HUES64 (cell line): ENCODE measurements around the gene GRID1.

Source experiments
- H3K27ac ChIP-seq: 2 replicates; pipeline ENCODE4 v1.7.0; 2013; ENCODE audit warnings: low read depth, low read length, inconsistent platforms
- H3K27me3 ChIP-seq: 2 replicates; pipeline ENCODE4 v1.6.1; 2013; ENCODE audit warnings: mild to moderate bottlenecking, low read length; ENCODE audit not compliant: insufficient read depth
- H3K36me3 ChIP-seq: 2 replicates; pipeline ENCODE4 v1.6.1; 2013; ENCODE audit warnings: mild to moderate bottlenecking, low read length; ENCODE audit not compliant: insufficient read depth
- H3K4me1 ChIP-seq: 2 replicates; pipeline ENCODE4 v1.6.1; 2013; ENCODE audit warnings: mild to moderate bottlenecking, low read length, moderate library complexity; ENCODE audit not compliant: insufficient read depth
- H3K4me3 ChIP-seq: 2 replicates; pipeline ENCODE4 v1.5.1; 2013; ENCODE audit warnings: mild to moderate bottlenecking, low read length, moderate library complexity
- H3K9ac ChIP-seq: 2 replicates; pipeline ENCODE4 v1.6.1; 2013; ENCODE audit warnings: mild to moderate bottlenecking, low read depth, low read length
- H3K9me3 ChIP-seq: 2 replicates; pipeline ENCODE4 v1.6.1; 2013; ENCODE audit warnings: low read depth, low read length; ENCODE audit not compliant: insufficient read depth
- WGBS: fragments of 150-250, 120-280 bp; methylation state at CpG from one replicate; pipeline ENCODE4 v1.1.7; 2013; ENCODE audit warnings: missing lambda C conversion rate; 5-methylcytosine and 5-hydroxymethylcytosine counted together

GRID1 gene

GRCh38 chr10:85598646-85599045 lies 767.9 kb downstream of the GRID1 start:
- H3K9me3 ChIP-seq, result no peaks in the 10 kb centered on the region
- H3K27ac ChIP-seq, result no peak overlapping the region
- no peak overlapping the region for H3K4me3 ChIP-seq
- no peak overlapping the region for H3K9ac ChIP-seq
- no peaks in the 10 kb centered on the region for H3K4me1 ChIP-seq
- 89% methylated on average over 6 of the region's 6 CpGs for WGBS
- no peaks in the 10 kb centered on the region for H3K27me3 ChIP-seq
- no peaks in the 10 kb centered on the region for H3K36me3 ChIP-seq

- H3K9ac ChIP-seq, result no peak overlapping the region
- H3K9me3 ChIP-seq, result no peaks in the 10 kb centered on the region
- WGBS, result 78% methylated on average over 5 of the region's 5 CpGs
- no peaks in the 10 kb centered on the region for H3K36me3 ChIP-seq
- no peak overlapping the region for H3K27ac ChIP-seq
- no peaks in the 10 kb centered on the region for H3K4me1 ChIP-seq
- H3K27me3 ChIP-seq, result no peaks in the 10 kb centered on the region
- no peak overlapping the region for H3K4me3 ChIP-seq
Measured at GRCh38 chr10:85597006-85597405, 769.6 kb downstream of the GRID1 start.

GRCh38 chr10:85596389-85596788 lies 770.2 kb downstream of the GRID1 start:
- H3K9me3 ChIP-seq, result no peaks in the 10 kb centered on the region
- H3K4me3 ChIP-seq, result no peak overlapping the region
- no peaks in the 10 kb centered on the region for H3K36me3 ChIP-seq
- no peak overlapping the region for H3K27ac ChIP-seq
- WGBS, result 94% methylated on average over 2 of the region's 2 CpGs
- H3K9ac ChIP-seq, result no peak overlapping the region
- H3K27me3 ChIP-seq, result no peaks in the 10 kb centered on the region
- H3K4me1 ChIP-seq, result no peaks in the 10 kb centered on the region

- H3K9me3 ChIP-seq, result no peaks in the 10 kb centered on the region
- no peak overlapping the region for H3K27ac ChIP-seq
- H3K9ac ChIP-seq, result no peak overlapping the region
- WGBS, result 64% methylated on average over 3 of the region's 3 CpGs
- no peaks in the 10 kb centered on the region for H3K27me3 ChIP-seq
- no peaks in the 10 kb centered on the region for H3K36me3 ChIP-seq
- H3K4me1 ChIP-seq, result no peaks in the 10 kb centered on the region
- no peak overlapping the region for H3K4me3 ChIP-seq
Measured at GRCh38 chr10:85594239-85594638, 772.4 kb downstream of the GRID1 start.

GRCh38 chr10:85593226-85593772 lies 773.3 kb downstream of the GRID1 start:
- Histone ChIP-seq H3K4me3 (no peak overlapping the region), H3K36me3 (no peaks in the 10 kb centered on the region), H3K9me3 (no peaks in the 10 kb centered on the region), H3K27ac (no peak overlapping the region), H3K4me1 (no peaks in the 10 kb centered on the region), H3K27me3 (no peaks in the 10 kb centered on the region), H3K9ac (no peak overlapping the region)
- WGBS, result 86% methylated on average over 4 of the region's 4 CpGs

- Histone ChIP-seq H3K27me3 (no peaks in the 10 kb centered on the region), H3K9ac (no peak overlapping the region), H3K36me3 (no peaks in the 10 kb centered on the region), H3K4me1 (no peaks in the 10 kb centered on the region), H3K4me3 (no peak overlapping the region), H3K9me3 (peaks cover 6% of the 10 kb centered on the region; the same call in 1 of the 2 replicates), H3K27ac (no peak overlapping the region)
- WGBS, result 97% methylated on average over 3 of the region's 3 CpGs
Measured at GRCh38 chr10:85581371-85581770, 785.2 kb downstream of the GRID1 start.

GRCh38 chr10:85580585-85580984 lies 786.0 kb downstream of the GRID1 start:
- H3K4me1 ChIP-seq, result peaks cover 2% of the 10 kb centered on the region; the same call in 1 of the 2 replicates
- H3K9ac ChIP-seq, result no peak overlapping the region
- H3K36me3 ChIP-seq, result no peaks in the 10 kb centered on the region
- no peak overlapping the region for H3K27ac ChIP-seq
- 97% methylated on average over 2 of the region's 2 CpGs for WGBS
- peaks cover 6% of the 10 kb centered on the region; the same call in 1 of the 2 replicates for H3K9me3 ChIP-seq
- H3K27me3 ChIP-seq, result no peaks in the 10 kb centered on the region
- H3K4me3 ChIP-seq, result no peak overlapping the region

- Histone ChIP-seq H3K36me3 (no peaks in the 10 kb centered on the region), H3K4me1 (peaks cover 7% of the 10 kb centered on the region; the same call in 1 of the 2 replicates), H3K4me3 (no peak overlapping the region), H3K27ac (no peak overlapping the region), H3K9ac (no peak overlapping the region), H3K27me3 (no peaks in the 10 kb centered on the region), H3K9me3 (peaks cover 6% of the 10 kb centered on the region; the same call in 1 of the 2 replicates)
- WGBS, result 88% methylated on average over 2 of the region's 2 CpGs
Measured at GRCh38 chr10:85578860-85579259, 787.7 kb downstream of the GRID1 start.

GRCh38 chr10:85575441-85575840 lies 791.2 kb downstream of the GRID1 start:
- WGBS, result 89% methylated on average over 1 of the region's 1 CpG

GRCh38 chr10:85570871-85571270 lies 795.7 kb downstream of the GRID1 start:
- Histone ChIP-seq H3K27me3 (no peaks in the 10 kb centered on the region), H3K9ac (no peak overlapping the region), H3K4me1 (peaks cover 12% of the 10 kb centered on the region), H3K36me3 (no peaks in the 10 kb centered on the region), H3K4me3 (no peak overlapping the region), H3K9me3 (no peaks in the 10 kb centered on the region), H3K27ac (no peak overlapping the region)
- WGBS, result 97% methylated on average over 1 of the region's 1 CpG

More at GRCh38 chr10:85575441-85575840, 791.2 kb downstream of the GRID1 start:
- no peaks in the 10 kb centered on the region for H3K9me3 ChIP-seq
- H3K9ac ChIP-seq, result no peak overlapping the region
- H3K4me3 ChIP-seq, result no peak overlapping the region
- peaks cover 7% of the 10 kb centered on the region; the same call in 1 of the 2 replicates for H3K4me1 ChIP-seq
- H3K27ac ChIP-seq, result no peak overlapping the region
- no peaks in the 10 kb centered on the region for H3K27me3 ChIP-seq
- H3K36me3 ChIP-seq, result no peaks in the 10 kb centered on the region

- no peak overlapping the region for H3K4me3 ChIP-seq
- H3K9me3 ChIP-seq, result no peaks in the 10 kb centered on the region
- peaks cover 11% of the 10 kb centered on the region for H3K4me1 ChIP-seq
- H3K9ac ChIP-seq, result no peak overlapping the region
- H3K27ac ChIP-seq, result no peak overlapping the region
- no peaks in the 10 kb centered on the region for H3K36me3 ChIP-seq
- H3K27me3 ChIP-seq, result no peaks in the 10 kb centered on the region
- 64% methylated on average over 1 of the region's 1 CpG for WGBS
Measured at GRCh38 chr10:85565381-85565780, 801.2 kb downstream of the GRID1 start.

- WGBS, result 89% methylated on average over 5 of the region's 6 CpGs
- H3K4me3 ChIP-seq, result no peak overlapping the region
- H3K36me3 ChIP-seq, result no peaks in the 10 kb centered on the region
Measured at GRCh38 chr10:85558533-85558932, 808.1 kb downstream of the GRID1 start.

More at GRCh38 chr10:85558533-85558932, 808.1 kb downstream of the GRID1 start:
- Histone ChIP-seq H3K4me1 (no peaks in the 10 kb centered on the region), H3K27me3 (no peaks in the 10 kb centered on the region), H3K9ac (no peak overlapping the region), H3K9me3 (no peaks in the 10 kb centered on the region), H3K27ac (no peak overlapping the region)
